AG04450 (cell line): Measurements from ENCODE around the gene ALOX15B. TPM values are rescaled to one million over a fixed set of nuclear protein-coding genes. Genes with fewer than 3 reads are reported as not detected.
"Not testable (repeated sequence)": the region's sequence is repeated elsewhere in the genome, so short reads cannot be mapped to it uniquely, and the experiment has no call there.

ENCODE experiments used
- CTCF ChIA-PET: fragments of 300-600, 350-600 bp; formaldehyde crosslinking; extraction: SDS; loops from one replicate; lab custom pipeline; 2022; ENCODE audit warnings: antibody characterized with exemption, inconsistent platforms; lab: Charles Lee
- POLR2A ChIA-PET: fragments of 350-600 bp; formaldehyde crosslinking; extraction: SDS; loops from one replicate; lab custom pipeline; 2021; ENCODE audit warnings: antibody characterized with exemption, inconsistent platforms; lab: Yijun Ruan, JAX
- DNase-seq: peaks from one replicate; pipeline ENCODE4 v3.0.0-alpha.2; 2011; ENCODE audit warnings: low read depth, low spot score
- H3K27ac ChIP-seq: one replicate; pipeline ENCODE4 v1.5.1; 2012; ENCODE audit warnings: low read depth, low read length, control low read depth
- H3K27me3 ChIP-seq: one replicate; pipeline ENCODE4 v1.6.0; 2012; ENCODE audit warnings: low read length; ENCODE audit not compliant: control insufficient read depth, insufficient read depth
- H3K4me3 ChIP-seq: 2 replicates; pipeline ENCODE4 v1.5.1; 2011; ENCODE audit warnings: mild to moderate bottlenecking, low read depth, low read length, control low read depth
- H3K9me3 ChIP-seq: 2 replicates; pipeline ENCODE4 v1.5.1; 2012; ENCODE audit warnings: low read length; ENCODE audit not compliant: control insufficient read depth, insufficient read depth
- CTCF ChIP-seq: IDR thresholded peaks from 2 replicates; pipeline ENCODE4 v1.5.1; 2011; ENCODE audit warnings: low read depth, low read length, control low read depth, inconsistent platforms
- polyA plus RNA-seq: library from polyadenylated mRNA; depleted of rRNA; stranded (reverse); fragments of >200 nt; gene quantifications from 2 replicates; pipeline ENCODE4 v1.2.3, GENCODE V29; 2011

The ALOX15B gene
- polyA plus RNA-seq, 1 experiment: not detected

GRCh38 chr17:8019665-8020650, 18.9 kb upstream of the ALOX15B start:
- no peak overlapping the region for H3K4me3 ChIP-seq
- ChIA-PET POLR2A (no interaction called here), CTCF (interaction anchor here (0.6 to 2.6 kb wide), 3 partner anchors 37 to 277 kb away, joined by 3 to 12 read pairs (median 10); no protein-coding TSS in a partner anchor)
- H3K9me3 ChIP-seq: peaks cover 6% of the 10 kb centered on the region; the same call in 1 of the 2 replicates
- no peak for TF ChIP-seq CTCF
- no peak overlapping the region for H3K27ac ChIP-seq
- DNase-seq: no peak
- H3K27me3 ChIP-seq: peaks cover 39% of the 10 kb centered on the region

- CTCF ChIA-PET: interaction anchor here (0.8 to 1.1 kb wide), 2 partner anchors 20 to 30 kb away, joined by 3 to 4 read pairs; no protein-coding TSS in a partner anchor
- H3K27me3 ChIP-seq: peaks cover 35% of the 10 kb centered on the region
- no peak overlapping the region for H3K4me3 ChIP-seq
- DNase-seq: no peak
- no peak overlapping the region for H3K27ac ChIP-seq
- POLR2A ChIA-PET: no interaction called here
- H3K9me3 ChIP-seq: peaks cover under 1% of the 10 kb centered on the region; the same call in 1 of the 2 replicates
- no peak for TF ChIP-seq CTCF
Observed at GRCh38 chr17:8020776-8021564, 17.9 kb upstream of the ALOX15B start.

- Histone ChIP-seq H3K9me3 (no peaks in the 10 kb centered on the region; the same call in 1 of the 2 replicates), H3K27me3 (peaks cover 31% of the 10 kb centered on the region), H3K4me3 (no peak overlapping the region), H3K27ac (no peak overlapping the region)
- no peak for DNase-seq
- POLR2A ChIA-PET: no interaction called here
- CTCF ChIA-PET: interaction anchor here (0.8 to 1.1 kb wide), 2 partner anchors 20 to 31 kb away, joined by 3 to 4 read pairs; no protein-coding TSS in a partner anchor
- TF ChIP-seq CTCF: no peak
Observed at GRCh38 chr17:8021565-8022359, 17.1 kb upstream of the ALOX15B start.

GRCh38 chr17:8022360-8023003, 16.4 kb upstream of the ALOX15B start:
- CTCF ChIA-PET: no interaction called here
- Histone ChIP-seq H3K27ac (no peak overlapping the region), H3K27me3 (peaks cover 29% of the 10 kb centered on the region), H3K4me3 (no peak overlapping the region), H3K9me3 (no peaks in the 10 kb centered on the region; the same call in 1 of the 2 replicates)
- POLR2A ChIA-PET: no interaction called here
- TF ChIP-seq CTCF: no peak
- DNase-seq: no peak

- CTCF ChIA-PET: interaction anchor here (0.8 to 1.9 kb wide), 3 partner anchors 17 to 34 kb away, joined by 3 to 6 read pairs (median 4); no protein-coding TSS in a partner anchor
- H3K27ac ChIP-seq, POLR2A ChIA-PET, H3K4me3 ChIP-seq, H3K9me3 ChIP-seq, DNase-seq: not testable (repeated sequence)
- H3K27me3 ChIP-seq: peaks cover 38% of the 10 kb centered on the region
Observed at GRCh38 chr17:8024161-8024560, 14.7 kb upstream of the ALOX15B start.
